GM12878 (cell line): ENCODE data around the gene ADAMTSL5.

Source experiments
- BHLHE40 ChIP-seq, 2 experiments: fragments of 450-650 bp in 1 of 2; IDR thresholded peaks; 2 replicates each; pipeline ENCODE4 v1.6.1; 2011 to 2017; ENCODE audit warnings: low read depth in 2 of 2, borderline replicate concordance in 1 of 2, improper control_type of control experiment in 1 of 2, low read length in 1 of 2, mild to moderate bottlenecking in 1 of 2
- CHD2 ChIP-seq: IDR thresholded peaks from 2 replicates; pipeline ENCODE4 v1.6.1; 2011; ENCODE audit warnings: low read depth, low read length, improper control_type of control experiment, borderline replicate concordance
- TF ChIP-seq, protein P1 (sequence below), 3 experiments: IDR thresholded peaks in 2 of 3; conservative IDR thresholded peaks in 1 of 3; 2 replicates each; pipeline ENCODE4 v1.5.1; 2011; ENCODE audit warnings: low read depth in 3 of 3, low read length in 3 of 3, mild to moderate bottlenecking in 3 of 3, control low read depth in 2 of 3, moderate library complexity in 2 of 3, inconsistent platforms in 1 of 3, mixed read lengths in 1 of 3; ENCODE audit not compliant: control insufficient read depth in 2 of 3, insufficient read depth in 1 of 3; ENCODE audit errors: extremely low read depth in 1 of 3

DNA sequence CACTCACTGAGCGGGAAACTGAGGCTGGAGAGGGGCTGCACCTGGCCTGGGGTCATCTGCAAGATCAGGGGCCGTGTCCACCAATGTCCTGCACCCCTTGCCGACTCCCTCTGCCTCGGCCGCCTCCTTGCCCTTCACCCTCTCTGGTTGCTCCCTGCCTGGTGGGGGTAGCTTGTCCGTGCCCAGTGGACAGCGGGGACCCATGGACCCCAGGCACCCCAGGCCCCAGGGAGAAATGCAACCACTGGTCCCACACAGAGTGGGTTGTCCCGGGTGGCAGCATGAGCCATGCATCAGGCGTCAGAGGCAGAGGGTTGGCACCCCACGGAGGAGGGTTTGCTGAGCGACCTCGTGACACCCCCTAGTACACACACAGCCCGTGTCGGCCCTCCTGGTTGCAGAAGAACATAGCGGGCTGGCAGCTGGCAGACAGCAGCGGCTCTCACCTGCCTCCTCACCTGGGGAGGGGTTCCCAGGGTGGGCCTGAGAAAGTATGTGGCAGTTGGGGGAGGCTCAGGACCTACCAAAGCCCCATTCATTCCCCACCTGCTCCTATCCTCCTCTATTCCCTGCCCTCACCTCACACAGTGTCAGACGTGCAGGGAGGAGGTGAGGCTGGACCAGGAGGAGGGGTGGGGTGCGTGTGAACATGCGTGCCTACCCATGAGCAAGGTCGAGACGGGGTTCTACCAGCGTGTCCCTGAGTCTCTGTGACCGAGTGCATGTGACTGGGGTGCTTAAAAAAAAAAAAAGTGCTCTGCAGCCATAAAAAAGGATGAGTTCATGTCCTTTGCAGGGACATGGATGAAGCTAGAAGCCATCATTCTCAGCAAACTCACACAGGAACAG is 8.7 kb downstream of the ADAMTSL5 start:
- TF ChIP-seq CHD2 (no peak), BHLHE40 (IDR thresholded peaks at IDR 0.05; ENCODE audit: borderline replicate concordance in 1 of 2, low read depth in 2 of 2, low read length in 1 of 2) (no peak)
- TF ChIP-seq, protein P1, sequence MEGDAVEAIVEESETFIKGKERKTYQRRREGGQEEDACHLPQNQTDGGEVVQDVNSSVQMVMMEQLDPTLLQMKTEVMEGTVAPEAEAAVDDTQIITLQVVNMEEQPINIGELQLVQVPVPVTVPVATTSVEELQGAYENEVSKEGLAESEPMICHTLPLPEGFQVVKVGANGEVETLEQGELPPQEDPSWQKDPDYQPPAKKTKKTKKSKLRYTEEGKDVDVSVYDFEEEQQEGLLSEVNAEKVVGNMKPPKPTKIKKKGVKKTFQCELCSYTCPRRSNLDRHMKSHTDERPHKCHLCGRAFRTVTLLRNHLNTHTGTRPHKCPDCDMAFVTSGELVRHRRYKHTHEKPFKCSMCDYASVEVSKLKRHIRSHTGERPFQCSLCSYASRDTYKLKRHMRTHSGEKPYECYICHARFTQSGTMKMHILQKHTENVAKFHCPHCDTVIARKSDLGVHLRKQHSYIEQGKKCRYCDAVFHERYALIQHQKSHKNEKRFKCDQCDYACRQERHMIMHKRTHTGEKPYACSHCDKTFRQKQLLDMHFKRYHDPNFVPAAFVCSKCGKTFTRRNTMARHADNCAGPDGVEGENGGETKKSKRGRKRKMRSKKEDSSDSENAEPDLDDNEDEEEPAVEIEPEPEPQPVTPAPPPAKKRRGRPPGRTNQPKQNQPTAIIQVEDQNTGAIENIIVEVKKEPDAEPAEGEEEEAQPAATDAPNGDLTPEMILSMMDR (IDR thresholded peaks at IDR 0.05 in 2 of 3, conservative IDR thresholded peaks at IDR 0.05 in 1 of 3; ENCODE audit: control insufficient read depth in 2 of 3, extremely low read depth in 1 of 3, insufficient read depth in 1 of 3, low read depth in 3 of 3, low read length in 3 of 3): no peak
